Breast epithelium (tissue), 3 donors: ENCODE results near the gene P2RX2.

Source experiments
- CTCF ChIP-seq, 3 donors: fragments of 450-650 bp; IDR thresholded peaks; one replicate each; pipeline ENCODE4 v1.5.1; 2016 to 2017; ENCODE audit warnings: antibody characterized with exemption in 3 of 3, mild to moderate bottlenecking in 3 of 3, moderate library complexity in 3 of 3
- POLR2AphosphoS5 ChIP-seq, 3 donors: sonication (generic); formaldehyde crosslinking; IDR thresholded peaks; one replicate each; pipeline ENCODE4 v1.6.1; 2017; ENCODE audit warnings: antibody characterized with exemption in 3 of 3

- TF ChIP-seq CTCF (IDR thresholded peaks at IDR 0.05): no peak
- TF ChIP-seq POLR2AphosphoS5 (IDR thresholded peaks at IDR 0.05): no peak
Observed at GRCh38 chr12:132630672-132631071, 12.1 kb downstream of the P2RX2 start.
